ENCODE data around the gene PPP2R2C.

PPP2R2C gene

DNA sequence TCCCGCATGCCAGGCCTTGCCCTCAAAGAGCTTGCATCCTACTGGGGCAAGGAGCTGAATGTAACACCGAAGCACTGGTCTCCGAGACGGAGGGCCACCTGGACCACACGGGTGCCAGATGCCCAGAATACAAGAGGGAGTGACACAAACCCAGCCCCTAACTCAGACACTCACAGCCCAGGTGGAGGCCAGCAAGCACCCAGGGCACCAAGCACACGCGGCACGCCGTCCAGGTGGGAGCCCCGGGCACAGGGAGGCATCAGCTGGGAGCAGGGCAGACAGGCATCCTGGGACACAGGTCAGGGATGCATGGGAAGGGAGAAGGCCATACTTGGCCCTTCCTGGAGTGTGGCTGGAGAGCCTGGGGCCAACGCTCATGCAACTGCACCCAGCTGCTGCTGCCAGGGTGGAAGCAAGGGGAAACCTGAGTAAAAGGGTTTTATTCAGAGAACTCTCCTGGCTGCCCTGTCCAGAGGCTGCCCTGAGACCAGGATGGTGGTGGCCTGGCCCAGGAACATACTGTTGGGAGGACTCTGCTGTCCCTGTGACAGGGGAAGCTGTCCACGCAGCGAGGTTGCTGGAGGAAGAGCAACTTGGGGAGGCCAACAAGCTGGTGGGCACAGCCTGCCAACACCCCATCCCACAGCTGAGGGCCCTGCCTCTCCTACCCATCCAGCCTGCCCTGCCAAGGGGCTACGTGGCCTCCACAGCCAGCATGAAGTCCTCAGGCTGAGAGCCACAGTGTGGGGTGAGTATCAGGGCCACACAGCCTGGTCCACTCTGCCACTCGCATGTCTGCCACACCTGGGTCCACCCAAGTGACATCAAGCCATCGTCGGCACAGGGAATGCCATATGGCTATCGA is 22.2 kb upstream of the PPP2R2C start:
- DNase-seq (ENCODE audit: low read depth in 2 of 2), result no peak

- DNase-seq (ENCODE audit: low read depth in 2 of 2), result no peak
Observed at GRCh38 chr4:6493658-6494304, 21.4 kb upstream of the PPP2R2C start.

GRCh38 chr4:6492861-6493657 is 20.6 kb upstream of the PPP2R2C start:
- DNase-seq (ENCODE audit: low read depth in 2 of 2), result no peak

DNA sequence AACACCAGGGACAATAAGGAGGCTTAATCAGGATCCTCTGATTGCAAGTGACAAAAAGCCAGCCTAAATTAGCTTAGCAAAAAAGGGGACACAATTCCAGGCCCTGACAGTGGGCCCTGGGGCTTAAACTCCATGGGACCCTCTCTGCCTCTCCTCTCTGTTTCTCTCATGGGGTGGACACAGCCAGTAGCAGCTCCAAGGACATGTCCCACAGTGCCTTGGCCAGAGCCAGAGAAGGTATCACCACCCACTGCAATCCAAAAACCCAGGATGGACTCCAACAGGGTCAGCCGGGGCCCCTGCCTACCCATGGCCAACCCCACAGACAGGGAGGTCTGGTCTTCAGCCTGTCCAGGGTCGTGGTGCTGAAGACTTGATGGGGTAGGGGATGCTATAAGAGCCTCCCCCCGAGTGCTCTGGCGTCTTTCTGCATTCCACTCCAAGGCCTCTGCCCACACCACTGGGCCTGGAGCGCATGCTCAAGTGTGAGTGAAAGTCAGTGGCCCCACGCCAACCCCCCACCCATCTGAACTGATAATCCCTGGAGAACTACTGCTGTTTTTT is 19.7 kb upstream of the PPP2R2C start:
- DNase-seq (ENCODE audit: low read depth in 2 of 2), result no peak

GRCh38 chr4:6491235-6491634 is 18.8 kb upstream of the PPP2R2C start:
- DNase-seq (ENCODE audit: low read depth in 2 of 2), result no peak

- no peak for DNase-seq (ENCODE audit: low read depth in 2 of 2)
Observed at GRCh38 chr4:6489927-6490326, 17.5 kb upstream of the PPP2R2C start.

DNA sequence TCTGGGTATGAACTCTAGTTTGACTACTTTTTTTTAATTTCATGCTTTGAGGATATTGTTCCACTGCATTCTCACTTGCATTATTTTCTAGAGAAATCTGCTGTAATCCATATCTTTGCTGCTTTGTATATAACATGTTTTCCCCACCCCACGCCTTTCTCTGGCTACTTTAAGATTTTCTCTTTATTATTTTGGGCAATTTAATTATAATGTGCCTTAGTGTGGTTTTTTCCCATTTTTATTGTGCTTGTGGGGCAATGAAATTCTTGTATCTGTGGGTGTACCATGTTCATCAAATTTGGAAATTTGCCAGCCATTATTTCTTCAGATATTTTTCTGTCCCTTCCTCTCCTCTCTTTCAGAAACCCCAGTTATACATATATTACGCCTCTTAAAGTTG is 15.1 kb upstream of the PPP2R2C start:
- DNase-seq (ENCODE audit: low read depth in 2 of 2), result no peak

DNA sequence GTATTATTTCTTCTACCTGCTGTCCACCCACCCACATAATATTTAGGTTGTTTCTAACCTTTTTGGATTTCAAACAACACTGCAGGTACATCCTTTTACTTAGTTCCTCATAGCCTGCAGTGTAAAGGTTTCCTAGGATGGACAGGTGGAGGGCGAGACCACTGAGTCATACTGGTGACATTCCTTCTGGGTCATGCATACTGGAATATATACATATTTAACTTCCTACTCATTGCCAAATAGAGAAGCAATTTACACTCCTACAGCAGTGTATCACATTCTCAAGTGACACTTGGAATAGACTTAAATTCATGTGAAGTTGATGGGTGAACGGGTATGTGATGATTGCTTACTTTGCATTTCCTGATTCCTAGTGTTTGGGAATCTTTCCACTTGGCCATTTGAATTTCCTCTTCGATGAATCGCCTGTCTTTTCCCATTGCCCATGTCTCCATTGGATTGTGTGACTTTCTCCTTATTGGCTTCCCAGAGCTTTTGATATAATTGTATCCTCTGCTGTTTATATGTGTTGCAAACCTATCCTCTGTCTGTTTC is 8.2 kb upstream of the PPP2R2C start:
- no peak for DNase-seq (ENCODE audit: low read depth in 2 of 2)

- no peak for DNase-seq (ENCODE audit: low read depth in 2 of 2)
Observed at GRCh38 chr4:6478546-6479220, 6.3 kb upstream of the PPP2R2C start.

DNA sequence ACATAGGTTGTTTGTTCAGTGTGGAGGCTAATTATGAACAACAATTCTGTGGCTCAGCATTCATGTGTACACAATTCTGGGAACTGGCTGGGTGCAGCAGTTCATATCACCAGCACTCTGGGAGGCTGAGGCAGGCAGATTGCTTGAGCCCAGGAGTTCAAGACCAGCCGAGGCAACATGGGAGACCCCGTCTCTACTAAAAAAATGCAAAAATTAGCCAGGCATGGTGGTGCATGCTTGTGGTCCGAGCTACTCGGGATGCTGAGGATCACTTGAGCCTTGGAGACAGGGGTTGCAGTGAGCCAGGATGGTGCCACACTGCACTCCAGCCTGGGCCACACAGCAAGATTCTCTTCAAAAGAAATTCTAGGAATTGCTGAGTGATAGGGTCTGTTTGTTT is 4.5 kb upstream of the PPP2R2C start:
- no peak for DNase-seq (ENCODE audit: low read depth in 2 of 2)

DNA sequence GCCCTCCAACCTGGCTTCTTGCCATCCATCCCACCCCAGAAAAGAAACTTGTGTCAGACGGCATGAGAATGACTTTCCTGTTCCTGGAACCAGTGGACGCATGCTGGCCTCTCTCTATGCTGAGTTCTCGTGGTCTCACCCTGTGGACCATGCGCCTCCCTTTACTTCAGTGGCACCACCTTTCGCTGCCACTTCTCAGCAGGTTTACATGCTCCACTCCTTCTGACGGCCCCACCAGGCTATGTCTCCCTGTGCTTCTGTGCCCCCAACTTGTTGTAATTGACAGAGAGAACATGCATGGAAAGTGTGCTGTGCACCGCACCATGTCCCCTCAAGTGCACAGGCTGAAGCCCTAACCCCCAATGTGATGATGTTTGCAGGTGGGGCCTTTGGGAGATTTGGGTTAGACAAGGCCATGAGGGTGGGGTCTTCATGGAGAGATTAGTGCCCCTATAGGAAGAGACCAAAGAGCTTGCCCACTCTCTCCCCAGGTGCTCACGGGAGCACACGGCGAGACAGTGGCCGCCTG is 3.1 kb upstream of the PPP2R2C start:
- DNase-seq (ENCODE audit: low read depth in 2 of 2), result no peak

DNA sequence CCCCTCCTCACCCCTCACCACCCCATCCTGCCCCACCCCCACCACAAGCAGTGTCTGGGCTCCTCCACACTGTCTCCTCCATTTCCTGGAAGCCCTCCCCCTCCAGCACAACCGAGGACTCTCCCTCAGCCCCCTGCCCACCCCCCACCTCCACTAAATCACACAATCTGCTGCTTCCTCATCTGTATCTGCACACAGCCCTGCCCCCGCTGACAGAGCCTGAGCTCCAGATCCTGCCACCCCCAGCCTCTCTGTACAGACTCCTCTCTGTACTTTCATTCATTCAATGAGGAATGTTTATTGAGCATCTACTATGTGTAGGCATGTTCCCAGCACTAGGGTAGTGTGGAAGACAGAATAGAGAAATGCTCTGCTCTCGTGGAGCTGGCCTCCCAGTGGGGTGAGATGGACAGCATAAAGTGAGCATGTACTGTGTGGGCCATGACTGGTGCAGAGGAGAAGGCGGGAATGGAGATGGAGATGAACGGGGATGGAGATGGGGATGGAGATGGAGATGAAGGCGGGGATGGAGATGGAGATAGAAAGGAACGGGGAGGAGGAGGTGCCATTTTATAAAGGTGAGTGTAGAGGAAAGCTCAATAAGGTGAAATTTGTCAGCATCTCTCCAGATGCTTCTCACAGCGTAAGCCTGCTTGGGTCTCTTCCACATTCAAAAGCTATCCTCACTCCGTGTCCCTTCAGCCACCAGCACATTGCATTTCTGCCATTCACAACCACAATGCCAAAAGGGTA is 2.5 kb upstream of the PPP2R2C start:
- no peak for DNase-seq (ENCODE audit: low read depth in 2 of 2)

GRCh38 chr4:6474053-6474568 is 1.7 kb upstream of the PPP2R2C start:
- no peak for DNase-seq (ENCODE audit: low read depth in 2 of 2)

DNA sequence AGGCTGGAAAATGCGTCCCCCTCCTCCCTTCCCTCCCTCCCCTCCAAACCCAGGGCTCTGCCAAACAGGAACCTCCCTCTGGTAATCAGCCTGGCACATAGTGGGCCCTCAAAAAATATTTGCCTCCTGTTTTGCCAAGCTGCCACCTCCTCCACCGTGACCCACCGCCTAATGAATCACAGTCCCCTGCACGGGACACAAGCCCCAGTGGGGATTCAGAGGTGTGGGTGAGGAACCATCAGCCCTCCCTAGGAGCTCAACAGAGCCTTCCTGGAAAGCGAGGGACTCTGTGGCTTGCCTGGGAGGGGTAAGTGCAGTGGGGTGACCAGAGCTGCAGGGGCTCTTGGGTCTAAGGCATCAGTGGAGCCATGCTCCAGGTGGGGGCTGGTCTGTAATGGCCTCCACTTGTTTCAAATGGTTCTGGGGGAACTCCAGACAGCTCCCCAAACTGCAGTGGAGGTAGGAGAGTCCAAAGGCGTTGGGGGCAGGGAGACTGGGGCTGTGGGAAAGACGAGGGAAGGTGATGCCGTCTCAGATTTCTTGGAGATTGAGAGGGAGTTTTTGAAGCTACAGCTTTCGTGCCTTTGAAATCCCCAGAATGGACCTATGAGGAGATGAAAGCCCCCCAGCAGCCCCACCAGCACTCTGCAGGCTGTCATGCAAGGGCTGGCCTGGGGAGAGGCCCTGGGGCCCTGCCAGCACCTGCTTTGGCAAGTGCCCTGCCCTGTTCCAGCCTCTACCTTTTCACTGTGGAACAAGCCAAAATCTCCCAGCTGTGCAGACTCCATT is 1.0 kb upstream of the PPP2R2C start:
- DNase-seq (ENCODE audit: low read depth in 2 of 2), result no peak

DNA sequence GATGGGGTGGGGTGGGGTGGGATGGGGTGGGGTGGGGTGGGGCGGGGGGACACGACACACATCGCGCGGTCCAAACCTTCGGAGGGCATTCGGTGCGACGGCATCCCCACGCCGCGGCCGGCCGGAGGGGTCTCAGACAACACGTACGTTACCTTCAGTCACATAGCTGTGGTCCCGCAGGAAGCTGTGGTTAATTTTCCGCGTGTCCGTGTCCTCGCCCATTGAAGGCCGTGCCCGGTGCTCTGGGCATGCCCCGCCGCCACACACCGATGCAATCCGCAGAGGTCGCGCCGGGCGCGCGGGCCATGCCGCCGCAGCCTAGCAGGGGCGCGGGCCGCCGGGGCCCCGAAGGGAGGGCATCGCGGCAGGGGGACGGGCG is 417 bp downstream of the PPP2R2C start:
- no peak for DNase-seq (ENCODE audit: low read depth in 2 of 2)

DNA sequence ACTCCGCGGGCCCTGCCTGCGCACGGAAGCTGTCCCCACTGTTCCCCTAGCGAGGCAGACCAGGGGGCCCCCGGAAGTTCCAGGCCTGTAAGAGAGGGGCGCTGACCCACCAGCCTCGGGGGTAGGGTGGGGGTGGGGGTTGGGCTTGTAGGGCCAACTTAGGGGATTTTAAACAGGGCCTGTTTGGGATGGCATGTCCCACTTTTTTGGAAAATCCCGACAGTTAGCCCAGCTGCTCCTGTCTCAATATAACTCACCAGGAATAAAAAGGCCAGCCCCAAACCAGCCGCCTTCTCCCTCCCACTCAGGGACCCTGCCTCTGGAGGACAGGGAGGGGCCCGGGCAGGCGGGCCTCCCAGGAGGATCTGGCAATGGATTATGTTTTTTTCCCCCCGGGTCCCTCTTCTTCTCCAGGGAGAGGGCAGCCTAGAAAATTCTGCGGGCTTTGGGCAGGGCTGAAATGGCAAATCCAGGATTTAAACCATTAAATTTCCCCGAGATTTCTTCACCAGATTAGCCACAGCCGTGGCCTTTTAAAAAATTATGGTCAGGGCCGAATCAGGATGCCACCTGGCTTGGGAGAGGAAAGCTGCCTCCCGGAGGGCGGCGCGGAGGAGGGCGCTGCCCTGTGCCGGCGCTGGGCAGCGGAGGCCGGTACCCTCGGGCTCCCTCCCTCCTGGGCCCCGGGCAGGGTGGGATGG is 957 bp downstream of the PPP2R2C start:
- no peak for DNase-seq (ENCODE audit: low read depth in 2 of 2)

GRCh38 chr4:6470502-6471306 is 1.7 kb downstream of the PPP2R2C start:
- DNase-seq (ENCODE audit: low read depth in 2 of 2), result no peak
